GM21381 (cell line): ENCODE data around the gene SLC29A3.

ENCODE experiments used
- ATAC-seq: cut with Tn5 transposase; IDR thresholded peaks from one replicate; pipeline ENCODE4 v1.9.1; 2021; ENCODE audit warnings: mild to moderate bottlenecking, moderate library complexity; ENCODE audit not compliant: unreplicated experiment

Gene SLC29A3

DNA sequence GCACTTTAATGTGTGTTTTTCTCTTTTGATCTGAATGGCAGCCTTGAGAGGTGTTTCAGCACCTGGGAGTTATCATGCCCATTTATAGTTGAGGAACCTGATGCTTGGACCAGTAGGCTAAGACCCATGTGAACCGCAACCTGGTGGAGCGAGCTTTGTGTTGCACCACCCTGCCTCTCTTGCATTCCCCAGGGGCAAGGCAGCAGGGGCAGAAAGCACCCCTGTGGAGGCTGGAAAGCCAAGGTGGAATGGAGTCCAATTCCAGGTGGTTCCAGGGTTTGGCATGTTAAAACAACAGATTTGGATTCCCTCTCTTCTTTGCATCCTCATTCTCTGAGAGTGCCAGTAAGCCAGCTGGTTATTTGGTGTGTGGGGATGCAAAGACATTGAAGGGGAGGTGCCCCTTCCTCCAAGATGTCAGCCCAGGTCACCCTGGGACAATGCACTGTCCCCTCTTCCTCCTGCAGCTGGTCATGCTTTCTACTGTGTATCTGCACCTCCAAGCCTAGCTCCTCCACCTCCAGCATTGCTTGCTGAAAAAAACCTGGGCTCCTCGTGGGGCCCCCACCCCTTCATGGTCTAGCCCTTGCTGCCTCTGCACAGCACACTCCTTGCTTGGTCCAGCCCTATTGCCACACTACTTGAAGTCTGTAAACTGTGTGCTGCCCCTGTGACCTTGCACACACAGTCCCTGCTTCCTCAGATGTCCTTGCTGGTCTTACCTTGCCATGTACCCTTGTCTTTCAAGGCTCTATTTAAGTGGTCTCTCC lies 72.0 kb downstream of the SLC29A3 start:
- no peak for ATAC-seq

DNA sequence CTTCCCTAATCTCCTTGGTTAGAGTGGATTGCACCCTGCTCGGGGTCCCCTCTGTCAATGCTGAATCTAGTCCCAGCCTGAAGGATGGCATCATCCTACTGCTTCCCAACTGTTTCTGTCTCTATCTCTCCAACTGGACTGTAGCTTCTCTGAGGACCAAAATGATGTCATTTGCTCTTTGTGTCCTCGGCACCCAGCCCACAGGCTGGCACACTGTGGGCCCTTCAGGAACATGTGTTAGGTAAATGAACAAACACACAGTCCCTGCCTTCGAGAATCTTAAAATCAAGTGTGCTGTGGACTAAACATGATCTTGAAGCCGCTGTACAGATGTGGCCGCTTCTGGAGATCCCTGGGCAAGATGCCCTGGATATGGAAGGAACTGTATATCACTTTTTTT lies 72.6 kb downstream of the SLC29A3 start:
- ATAC-seq, result no peak

DNA sequence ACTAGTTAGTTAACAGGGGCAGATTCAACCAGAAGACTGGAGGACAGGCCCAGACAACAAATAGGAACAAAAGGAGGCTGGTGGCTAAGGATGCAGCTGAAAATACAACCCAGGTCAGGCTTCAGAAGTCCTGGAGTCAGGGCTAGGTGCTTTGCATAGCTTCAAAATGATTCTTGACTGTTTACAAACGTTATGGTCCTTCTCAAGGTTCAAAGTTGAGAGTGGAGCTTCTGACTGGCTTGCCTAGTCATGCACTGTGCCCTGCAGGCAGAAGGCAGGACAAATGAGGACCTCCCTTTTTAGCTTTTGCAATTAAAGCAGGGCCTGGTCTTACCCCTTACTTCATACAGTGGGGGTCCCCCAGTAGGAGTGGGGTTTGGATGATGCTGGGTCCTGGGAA lies 73.2 kb downstream of the SLC29A3 start:
- ATAC-seq, result no peak

DNA sequence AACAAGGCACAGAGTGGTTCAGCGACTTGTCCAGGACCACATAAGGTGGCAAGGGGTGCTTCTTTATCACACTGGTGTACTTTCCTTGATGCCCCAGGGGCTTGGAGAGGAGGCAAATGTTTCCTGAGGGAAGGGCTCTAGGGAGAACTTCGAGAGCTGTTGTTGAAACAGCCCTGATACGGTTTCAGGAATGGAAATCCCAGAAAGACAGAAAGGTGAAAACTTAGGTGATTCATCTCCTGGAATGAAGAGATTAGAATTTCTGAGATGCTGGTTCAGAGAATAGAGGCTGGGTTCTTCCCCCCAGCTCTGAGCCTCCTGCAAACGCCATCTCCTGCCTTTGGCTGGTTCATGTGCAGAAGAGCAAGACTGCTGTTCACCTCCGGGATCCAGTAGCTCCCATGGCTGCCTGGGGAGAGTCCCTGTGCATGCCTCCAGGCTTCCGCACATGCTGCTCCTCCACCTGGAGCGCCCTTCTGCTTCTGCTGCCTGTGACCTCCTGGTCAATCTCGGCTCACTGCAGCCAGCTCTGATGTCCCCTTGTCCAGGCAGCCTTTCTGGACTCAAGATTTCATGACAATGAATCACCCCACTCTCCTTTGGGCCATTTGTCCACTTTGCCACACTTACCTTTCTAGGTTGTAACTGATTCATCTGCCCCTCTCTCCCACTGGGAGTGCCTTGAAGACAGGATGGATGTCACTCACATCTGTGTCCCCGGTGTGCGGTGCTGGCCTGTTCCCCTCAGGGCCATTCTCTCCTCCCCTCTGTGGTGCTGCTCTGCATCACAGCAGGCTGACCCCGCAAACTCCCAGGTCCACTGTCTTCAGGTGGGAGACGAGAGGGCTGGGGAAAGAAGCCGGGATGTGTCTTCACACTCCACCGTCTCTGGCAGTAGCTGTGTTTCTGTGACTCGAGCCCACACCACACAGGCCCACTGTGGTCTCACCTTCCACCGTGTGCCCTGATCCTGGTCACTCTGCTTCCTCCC lies 74.0 kb downstream of the SLC29A3 start:
- no peak for ATAC-seq

DNA sequence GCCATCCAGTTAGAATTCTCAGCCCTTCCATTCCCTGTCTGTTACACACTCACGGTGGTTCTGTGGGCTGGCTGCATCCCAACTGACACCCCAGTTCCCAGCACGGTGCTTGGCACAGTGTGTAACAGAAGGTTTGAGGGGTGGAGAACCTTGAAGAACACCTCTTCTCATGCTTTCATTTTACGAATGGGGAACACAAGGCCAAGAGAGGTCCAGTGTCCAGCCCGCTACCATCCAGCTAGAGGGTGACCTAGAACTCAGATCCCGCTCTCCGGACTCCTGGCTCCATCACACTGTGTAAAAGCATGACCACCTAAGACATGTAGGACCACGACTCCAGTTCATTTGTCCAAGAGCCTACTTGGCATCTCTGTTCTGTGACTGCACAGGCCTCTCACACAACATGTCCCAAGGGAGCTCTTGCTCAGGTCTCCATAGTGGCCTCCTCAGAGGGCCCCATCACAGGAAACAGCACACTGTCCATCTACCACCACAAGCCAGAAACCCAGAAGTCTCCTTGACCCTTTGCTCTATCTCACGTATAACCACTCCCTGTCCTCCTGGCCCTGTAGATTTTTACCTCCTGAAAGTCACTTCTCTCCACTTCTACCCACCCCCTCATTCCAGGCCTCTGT lies 74.9 kb downstream of the SLC29A3 start:
- ATAC-seq, result no peak

DNA sequence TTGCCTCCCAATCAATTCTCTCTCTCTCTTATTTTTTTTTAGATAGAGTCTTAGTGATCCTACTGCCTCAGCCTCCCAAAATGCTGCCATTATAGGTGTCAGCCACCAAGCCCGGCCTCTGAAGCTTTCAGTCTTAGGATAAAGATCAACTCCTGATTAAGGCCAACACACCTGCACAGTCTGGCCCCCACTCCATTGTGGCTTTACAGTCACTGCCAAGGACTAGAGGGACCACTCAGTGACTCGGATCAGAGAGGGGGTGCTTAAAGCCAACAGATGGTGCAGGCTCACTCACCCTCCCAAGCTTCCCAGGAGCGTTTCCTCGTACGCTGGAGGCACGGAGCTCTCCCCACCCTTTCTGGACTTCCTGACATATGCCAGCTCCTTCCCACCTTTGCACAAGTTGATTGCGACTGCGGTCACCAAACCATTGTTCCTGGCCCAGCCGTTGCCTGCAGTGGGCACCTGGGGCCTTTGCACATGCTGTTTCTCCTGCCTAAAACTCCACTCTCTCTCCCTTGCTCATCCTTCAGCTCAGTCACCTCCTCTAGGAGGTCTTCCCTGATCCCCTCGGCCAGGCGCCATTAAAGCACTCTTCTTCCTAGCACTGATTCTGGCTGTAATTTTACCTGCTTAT lies 76.0 kb downstream of the SLC29A3 start:
- no peak for ATAC-seq

DNA sequence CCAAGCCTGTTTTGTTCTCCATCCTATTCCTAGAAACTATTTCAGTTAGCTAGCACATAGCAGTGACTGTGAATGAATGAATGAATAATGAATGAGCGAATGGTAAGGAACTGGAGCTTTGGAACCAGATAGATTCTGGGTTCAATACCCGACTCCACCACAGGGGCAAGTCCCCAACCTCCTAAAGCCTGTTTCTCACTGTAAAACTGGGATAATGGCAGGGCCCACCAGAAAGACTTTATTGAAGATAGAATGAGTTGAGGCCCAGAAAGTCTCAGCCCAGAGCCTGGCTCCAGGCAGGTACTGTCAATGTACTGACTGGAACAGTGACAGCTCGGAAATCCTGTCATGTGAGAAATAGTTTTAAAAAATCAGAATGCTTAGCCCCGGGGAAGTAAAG lies 76.6 kb downstream of the SLC29A3 start:
- no peak for ATAC-seq

DNA sequence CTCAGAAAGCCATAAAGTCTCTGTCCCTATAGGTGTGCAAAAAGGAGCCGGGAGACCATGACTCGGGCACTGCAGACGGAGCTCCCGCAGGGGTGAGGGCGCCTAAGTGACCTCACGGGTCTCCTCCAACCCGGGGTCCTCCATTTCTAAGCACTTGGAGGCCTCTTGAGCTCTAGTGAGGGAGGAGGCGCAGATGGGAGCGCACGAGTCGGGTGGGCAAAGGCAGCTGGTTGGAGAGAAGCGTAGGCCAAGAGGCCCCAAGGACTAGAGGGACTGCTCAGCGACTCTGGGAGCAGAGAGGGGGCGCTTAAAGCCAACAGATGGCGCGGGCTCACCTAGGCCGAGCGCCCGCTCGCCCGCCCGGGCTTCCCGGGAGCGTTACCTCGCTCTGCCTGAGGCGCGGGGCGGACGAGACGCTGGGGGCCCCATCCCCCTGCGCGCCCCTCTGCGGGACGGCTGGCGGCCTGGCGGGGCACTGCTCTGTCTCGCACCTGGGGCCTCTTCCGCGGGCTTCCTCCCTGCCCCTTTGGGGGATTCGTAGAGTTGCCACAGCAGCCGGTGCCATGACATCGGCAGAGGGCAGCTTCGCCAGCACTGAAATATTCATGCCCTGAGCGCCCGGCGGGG lies 77.1 kb downstream of the SLC29A3 start:
- no peak for ATAC-seq

DNA sequence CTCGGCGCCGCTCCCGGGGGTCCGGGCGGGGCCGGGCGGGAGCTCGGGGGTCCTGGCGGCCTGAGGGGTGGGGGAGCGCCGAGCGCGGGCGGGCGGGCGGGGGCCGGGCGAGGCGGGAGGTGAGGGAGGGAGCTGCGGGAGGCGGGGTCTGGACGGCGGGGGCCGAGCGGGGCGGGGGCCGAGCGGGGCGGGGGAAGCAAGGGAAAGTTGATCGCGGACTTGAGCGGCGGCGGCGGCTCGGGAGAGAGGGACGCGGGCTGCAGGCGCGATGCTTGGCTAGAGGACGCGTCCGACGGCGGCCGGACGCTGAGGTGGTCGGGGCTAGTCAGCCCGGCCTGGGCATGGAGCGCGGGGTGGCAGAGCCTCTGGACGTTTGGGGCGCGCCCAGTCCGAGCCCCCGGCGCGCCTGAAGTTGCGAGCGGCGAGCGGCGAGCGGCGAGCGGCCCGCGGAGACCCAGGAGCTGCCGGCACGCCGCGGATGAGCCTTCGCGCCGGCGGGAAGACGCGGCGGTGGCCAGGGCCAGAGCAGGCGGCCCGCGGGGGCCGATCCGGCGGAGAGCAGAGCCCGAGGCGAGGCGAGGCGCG lies 77.7 kb downstream of the SLC29A3 start, which contains the start of gene CDH23:
Gene CDH23 (plus strand): TSS at position 210 of the 585 bp plus-strand sequence. CDS start 42,912 bp downstream, outside the sequence.
- ATAC-seq, result no peak

DNA sequence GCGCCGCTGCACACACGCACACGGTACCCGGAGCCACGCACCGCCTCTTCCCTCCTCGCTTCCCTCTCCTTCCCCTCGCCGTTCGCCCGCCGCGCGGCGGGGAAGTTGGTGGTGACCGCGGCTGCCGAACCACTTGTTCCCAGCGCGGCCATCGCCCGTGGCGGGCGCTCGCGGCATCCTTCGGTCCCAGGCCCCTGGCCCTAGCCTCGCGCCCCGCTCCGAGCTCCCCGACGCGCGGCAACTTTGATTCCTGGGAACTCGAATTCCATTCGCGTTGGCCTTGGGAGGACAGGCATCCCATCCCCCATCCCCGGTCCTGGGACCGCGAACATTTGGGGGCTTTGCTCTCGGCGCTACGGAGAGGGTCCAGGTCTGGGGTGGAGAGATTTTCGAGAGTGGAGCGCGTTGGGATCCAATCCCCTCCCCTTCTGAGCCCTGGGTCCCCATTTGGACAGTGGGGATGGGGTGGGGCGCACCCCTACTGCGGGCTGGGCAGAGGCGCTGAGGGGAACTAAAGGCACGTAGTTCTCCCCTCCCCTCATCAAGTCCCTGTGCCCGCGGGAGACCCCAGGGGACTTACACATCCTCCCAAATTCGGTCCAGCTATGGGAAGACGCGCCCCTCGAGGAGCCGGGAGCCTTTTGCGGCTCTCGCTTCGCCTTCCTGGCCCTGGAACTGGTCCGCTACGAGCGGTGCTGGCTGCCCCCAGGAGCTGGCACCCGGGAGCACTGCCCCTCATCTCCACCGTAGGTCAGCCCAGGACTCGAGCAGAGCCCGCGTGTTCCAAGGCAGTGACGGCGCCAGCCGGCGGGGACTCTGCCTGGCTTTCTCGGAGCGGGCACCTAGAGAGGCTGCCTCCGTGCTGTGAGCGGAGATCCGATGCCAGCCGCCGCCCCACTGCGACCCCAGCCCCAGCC lies 78.5 kb downstream of the SLC29A3 start:
- ATAC-seq, result no peak

DNA sequence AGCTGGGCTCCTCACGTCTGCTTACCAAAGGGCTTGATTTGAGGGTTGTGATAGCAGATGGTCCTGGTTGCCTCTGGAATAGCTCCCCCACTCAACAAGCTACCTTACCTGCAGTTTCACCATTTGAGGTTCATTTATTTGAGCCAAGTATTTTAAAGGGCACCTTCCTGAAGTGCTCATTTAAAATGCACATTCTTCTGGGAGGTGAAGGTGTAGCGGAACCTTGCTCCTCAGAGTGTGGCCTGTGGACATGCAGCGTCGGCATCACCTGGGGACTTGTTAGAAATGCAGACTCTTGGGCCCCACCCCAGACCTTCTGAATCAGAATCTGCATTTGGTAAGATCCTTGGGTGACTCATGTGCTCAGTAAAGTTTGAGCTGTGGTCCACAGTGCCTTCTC lies 79.9 kb downstream of the SLC29A3 start:
- no peak for ATAC-seq

DNA sequence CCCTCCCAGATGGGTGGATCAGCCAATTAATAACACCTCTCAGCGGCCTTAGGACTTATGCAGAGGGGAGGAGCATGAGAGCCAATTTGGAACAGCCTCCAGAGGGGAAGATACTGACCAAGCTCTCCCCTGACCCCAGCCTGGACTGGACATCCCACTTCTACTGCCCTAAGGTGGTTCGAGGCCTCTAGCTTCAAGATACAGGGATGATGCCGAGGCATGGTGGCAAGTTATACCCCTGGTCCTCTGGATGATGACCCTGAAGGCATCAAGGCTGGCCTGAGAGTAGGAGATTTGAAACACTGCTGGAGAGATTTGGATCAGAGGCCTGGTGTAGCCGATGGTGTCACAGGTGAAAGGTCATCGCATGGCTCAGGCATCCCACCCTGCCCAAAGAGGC lies 80.9 kb downstream of the SLC29A3 start:
- ATAC-seq, result no peak

DNA sequence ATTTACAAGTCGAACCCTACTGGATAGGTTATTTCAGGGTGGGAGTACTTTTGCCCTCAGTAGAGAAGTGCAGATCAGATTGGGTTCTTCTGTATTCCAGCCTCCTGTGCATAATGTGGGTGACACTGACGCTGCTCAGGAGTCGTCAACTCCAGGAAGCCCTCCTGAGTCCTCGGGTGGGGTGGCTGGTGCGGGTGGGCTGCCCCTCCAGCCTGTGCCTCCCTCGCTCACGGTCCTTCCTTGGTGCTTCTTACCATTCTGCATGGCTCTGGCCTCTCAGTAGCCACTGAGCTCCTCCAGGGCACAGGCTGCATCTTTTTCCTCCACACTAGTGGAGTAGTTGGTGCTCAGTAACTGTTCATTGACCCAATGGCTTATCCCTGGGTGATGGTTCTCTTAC lies 82.0 kb downstream of the SLC29A3 start:
- ATAC-seq, result no peak

DNA sequence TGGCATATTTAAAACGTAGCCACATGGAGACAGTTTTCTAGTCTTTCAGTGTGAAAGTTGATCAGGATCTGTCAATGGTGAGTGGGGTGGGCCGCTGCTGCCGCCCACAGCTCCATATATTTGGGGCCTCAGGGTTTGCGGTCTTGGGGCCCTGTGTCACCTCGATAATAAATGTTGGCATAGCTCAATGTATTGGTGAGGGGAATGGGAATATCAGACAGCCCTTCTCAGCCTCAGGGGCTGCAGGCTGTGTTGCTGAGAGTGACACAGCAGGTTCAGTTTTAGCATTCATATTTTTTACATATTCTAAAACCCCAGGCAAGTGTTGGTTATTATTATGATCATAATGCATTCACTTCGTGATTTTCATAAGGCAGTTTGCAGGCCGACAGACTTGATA lies 82.9 kb downstream of the SLC29A3 start:
- no peak for ATAC-seq

DNA sequence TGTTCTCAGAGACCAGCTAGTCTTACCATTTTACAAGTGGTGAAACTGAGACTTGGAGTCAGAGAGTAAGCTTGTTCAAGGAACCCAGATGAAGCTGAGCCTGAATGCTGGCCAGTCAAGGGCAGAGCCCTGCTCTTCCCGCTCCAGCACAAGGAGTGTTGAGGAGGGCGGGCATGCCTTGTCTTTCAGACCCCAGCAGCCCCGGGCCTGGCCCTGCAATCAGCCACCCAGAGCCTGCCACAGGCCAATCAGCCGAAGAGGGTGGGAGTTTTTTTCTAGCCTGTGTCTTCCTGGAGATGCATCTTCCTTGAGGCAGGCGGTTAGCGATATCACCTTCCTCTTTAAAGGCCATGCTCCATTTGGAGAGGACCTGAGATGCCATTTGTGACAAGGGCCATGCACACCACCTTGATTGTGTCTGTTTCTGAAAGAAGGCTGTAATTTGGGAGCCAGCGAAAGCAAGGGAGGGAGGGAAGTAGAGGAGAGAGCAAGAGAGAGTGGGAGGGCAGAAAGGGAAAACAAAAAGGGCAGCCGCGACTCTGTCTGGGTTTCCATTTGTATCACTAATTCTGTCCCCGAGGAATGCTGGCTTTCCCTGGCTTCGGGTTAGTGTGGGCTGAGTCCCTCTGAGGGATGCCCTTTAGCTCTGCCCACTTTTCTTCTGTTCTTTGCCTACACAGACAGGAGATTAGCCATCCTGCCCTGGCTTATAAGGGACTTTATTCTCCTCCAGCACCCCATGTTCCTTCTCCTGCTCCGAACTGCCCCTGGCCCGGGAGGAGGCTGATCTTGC lies 85.6 kb downstream of the SLC29A3 start:
- no peak for ATAC-seq

DNA sequence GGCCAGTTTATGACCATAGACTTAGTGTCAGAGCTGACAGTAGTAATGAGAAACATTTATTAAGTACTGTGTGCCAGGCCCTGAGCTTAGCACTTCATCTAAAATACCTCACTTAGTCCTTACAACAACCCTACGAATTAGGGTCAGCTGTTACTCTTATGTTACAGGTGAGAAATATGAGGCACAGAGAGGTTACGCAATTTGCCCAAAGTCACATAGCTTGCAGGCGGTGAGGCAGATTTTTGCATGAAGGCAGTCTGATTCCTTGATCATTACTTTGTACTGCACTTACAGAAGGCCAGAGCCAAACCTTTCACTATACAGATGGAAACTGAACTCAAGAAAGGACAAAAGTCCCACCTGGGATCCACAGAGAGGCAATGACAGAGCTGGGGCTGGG lies 87.8 kb downstream of the SLC29A3 start:
- no peak for ATAC-seq

DNA sequence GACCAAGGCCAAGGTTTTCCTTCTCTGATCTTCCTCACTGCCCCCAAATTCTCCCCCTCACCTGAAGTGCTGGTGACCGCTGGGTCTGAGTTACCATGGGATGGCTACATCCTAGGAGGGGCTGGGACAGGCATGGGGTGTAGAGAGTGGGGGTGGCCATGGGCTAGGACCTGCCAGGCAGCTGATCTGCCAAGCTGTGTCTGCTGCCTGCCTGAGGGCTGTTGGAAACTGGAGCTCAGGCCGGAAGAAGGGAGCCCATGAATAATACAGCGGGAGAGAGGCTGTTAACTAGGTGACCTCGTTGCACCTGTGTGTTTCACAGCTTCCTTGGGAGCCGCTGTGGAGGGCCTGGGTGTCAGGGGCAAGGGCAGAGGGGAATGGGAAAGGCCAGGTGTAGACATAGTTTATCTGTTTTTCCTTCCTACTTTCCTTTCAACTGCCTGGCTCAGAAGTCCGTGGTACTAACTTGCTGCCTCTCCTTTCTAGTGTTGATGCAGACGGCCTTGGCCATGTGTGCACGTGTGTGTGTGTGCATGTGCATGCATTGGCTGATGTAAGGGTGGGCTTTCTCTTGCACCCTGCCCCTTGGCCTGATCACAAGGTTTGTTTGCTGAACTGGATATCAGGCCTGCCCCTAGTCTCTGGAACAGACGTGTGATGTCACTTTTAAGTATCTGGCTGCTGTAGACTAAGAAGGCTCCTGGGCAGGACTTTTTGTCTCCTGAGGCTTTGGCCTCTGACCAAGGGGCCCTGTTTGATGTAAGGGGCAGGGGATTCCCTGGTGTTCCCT lies 89.6 kb downstream of the SLC29A3 start:
- no peak for ATAC-seq
